WERI-Rb-1 (cell line): ENCODE measurements around the gene SPTB.

Experiments
- DNase-seq: peaks from one replicate; pipeline ENCODE4 v3.0.0-alpha.2; 2020
- H3K27ac ChIP-seq: fragments of 250-450 bp; sonication (Bioruptor Pico); 2 replicates; pipeline ENCODE4 v1.5.1; 2020; ENCODE audit warnings: mild to moderate bottlenecking, moderate library complexity
- H3K27me3 ChIP-seq: fragments of 250-450 bp; sonication (Bioruptor Pico); 2 replicates; pipeline ENCODE4 v1.5.1; 2021; ENCODE audit warnings: mild to moderate bottlenecking, low read depth, moderate library complexity; ENCODE audit not compliant: insufficient read depth, severe bottlenecking
- H3K36me3 ChIP-seq: fragments of 250-450 bp; sonication (Bioruptor Pico); 2 replicates; pipeline ENCODE4 v1.5.1; 2020; ENCODE audit warnings: mild to moderate bottlenecking, moderate library complexity
- H3K4me3 ChIP-seq: 2 replicates; pipeline ENCODE4 v1.5.1; 2011; ENCODE audit warnings: low read depth, mild to moderate bottlenecking, control low read depth, low read length
- H3K9me3 ChIP-seq: fragments of 250-450 bp; sonication (Bioruptor Pico); 2 replicates; pipeline ENCODE4 v1.5.1; 2021; ENCODE audit warnings: mild to moderate bottlenecking, moderate library complexity; ENCODE audit not compliant: severe bottlenecking
- CTCF ChIP-seq: IDR thresholded peaks from 2 replicates; pipeline ENCODE4 v1.5.1; 2011; ENCODE audit warnings: low read depth, mild to moderate bottlenecking, control low read depth, inconsistent platforms, low read length

SPTB gene

GRCh38 chr14:64825006-64825405 is 54.7 kb downstream of the SPTB start:
- no peak for TF ChIP-seq CTCF
- H3K9me3 ChIP-seq: no peaks in the 10 kb centered on the region
- no peaks in the 10 kb centered on the region for H3K36me3 ChIP-seq
- no peak for DNase-seq
- H3K27ac ChIP-seq: no peak overlapping the region
- no peak overlapping the region for H3K4me3 ChIP-seq
- no peaks in the 10 kb centered on the region for H3K27me3 ChIP-seq

- no peak for DNase-seq
- Histone ChIP-seq H3K4me3 (no peak overlapping the region), H3K36me3 (no peaks in the 10 kb centered on the region), H3K27ac (no peak overlapping the region), H3K27me3 (no peaks in the 10 kb centered on the region), H3K9me3 (no peaks in the 10 kb centered on the region)
- no peak for TF ChIP-seq CTCF
Measured at GRCh38 chr14:64824471-64824870, 55.2 kb downstream of the SPTB start.

- H3K4me3 ChIP-seq: no peak overlapping the region
- H3K9me3 ChIP-seq: no peaks in the 10 kb centered on the region
- TF ChIP-seq CTCF: peak; percentile 96
- DNase-seq: peak; percentile 85
- H3K36me3 ChIP-seq: no peaks in the 10 kb centered on the region
- no peak overlapping the region for H3K27ac ChIP-seq
- no peaks in the 10 kb centered on the region for H3K27me3 ChIP-seq
Measured at GRCh38 chr14:64823305-64823861, 56.3 kb downstream of the SPTB start.

GRCh38 chr14:64821651-64822050 is 58.1 kb downstream of the SPTB start:
- no peak for TF ChIP-seq CTCF
- Histone ChIP-seq H3K27me3 (no peaks in the 10 kb centered on the region), H3K4me3 (no peak overlapping the region), H3K36me3 (no peaks in the 10 kb centered on the region), H3K27ac (no peak overlapping the region), H3K9me3 (no peaks in the 10 kb centered on the region)
- no peak for DNase-seq

GRCh38 chr14:64818151-64818550 is 61.6 kb downstream of the SPTB start:
- no peak for DNase-seq
- Histone ChIP-seq H3K4me3 (no peak overlapping the region), H3K9me3 (no peaks in the 10 kb centered on the region), H3K36me3 (no peaks in the 10 kb centered on the region), H3K27me3 (no peaks in the 10 kb centered on the region), H3K27ac (no peak overlapping the region)
- TF ChIP-seq CTCF: no peak

- no peak for DNase-seq
- H3K27ac ChIP-seq: no peak overlapping the region
Measured at GRCh38 chr14:64817631-64818030, 62.1 kb downstream of the SPTB start.

More at GRCh38 chr14:64817631-64818030, 62.1 kb downstream of the SPTB start:
- TF ChIP-seq CTCF: no peak
- Histone ChIP-seq H3K4me3 (no peak overlapping the region), H3K27me3 (no peaks in the 10 kb centered on the region), H3K36me3 (no peaks in the 10 kb centered on the region), H3K9me3 (no peaks in the 10 kb centered on the region)
